ENCODE results near the gene SMCO4.
"Not testable (repeated sequence)": the region's sequence is repeated elsewhere in the genome, so short reads cannot be mapped to it uniquely, and the experiment has no call there.

Gene SMCO4

GRCh38 chr11:93559681-93560080 lies 16.5 kb upstream of the SMCO4 start:
- DNase-seq = no peak

- no peak for DNase-seq
Measured at GRCh38 chr11:93552874-93553273, 9.7 kb upstream of the SMCO4 start.

- DNase-seq = no peak
Measured at GRCh38 chr11:93549976-93550375, 6.8 kb upstream of the SMCO4 start.

- no peak for DNase-seq
Measured at GRCh38 chr11:93548679-93549319, 5.6 kb upstream of the SMCO4 start.

GRCh38 chr11:93547773-93548172 lies 4.6 kb upstream of the SMCO4 start:
- no peak for DNase-seq

GRCh38 chr11:93547028-93547427 lies 3.8 kb upstream of the SMCO4 start:
- DNase-seq = no peak

GRCh38 chr11:93545566-93545965 lies 2.4 kb upstream of the SMCO4 start:
- no peak for DNase-seq

- DNase-seq = peak; percentile 14
Measured at GRCh38 chr11:93542811-93543229, 371 bp downstream of the SMCO4 start.

GRCh38 chr11:93541884-93542810 lies 1.0 kb downstream of the SMCO4 start:
- peak; percentile 68 for DNase-seq

GRCh38 chr11:93540896-93541553 lies 2.2 kb downstream of the SMCO4 start:
- DNase-seq = no peak

- no peak for DNase-seq
Measured at GRCh38 chr11:93540337-93540736, 2.9 kb downstream of the SMCO4 start.

- no peak for DNase-seq
Measured at GRCh38 chr11:93537767-93538261, 5.4 kb downstream of the SMCO4 start.

GRCh38 chr11:93537049-93537448 lies 6.1 kb downstream of the SMCO4 start:
- no peak for DNase-seq

- DNase-seq = no peak
Measured at GRCh38 chr11:93536101-93536861, 6.9 kb downstream of the SMCO4 start.

GRCh38 chr11:93535578-93535977 lies 7.6 kb downstream of the SMCO4 start:
- not testable (repeated sequence) for DNase-seq

GRCh38 chr11:93532806-93533205 lies 10.4 kb downstream of the SMCO4 start:
- no peak for DNase-seq

GRCh38 chr11:93532281-93532789 lies 10.9 kb downstream of the SMCO4 start:
- DNase-seq = peak; percentile 18

- DNase-seq = no peak
Measured at GRCh38 chr11:93530468-93530826, 12.7 kb downstream of the SMCO4 start.

- DNase-seq = peak; percentile 12
Measured at GRCh38 chr11:93529707-93530467, 13.3 kb downstream of the SMCO4 start.

GRCh38 chr11:93528757-93529645 lies 14.2 kb downstream of the SMCO4 start:
- DNase-seq = no peak

GRCh38 chr11:93528252-93528651 lies 14.9 kb downstream of the SMCO4 start:
- no peak for DNase-seq
